GM19240 (cell line): ENCODE results near the gene TGFBR3L.

ENCODE experiments used
- DNase-seq: peaks from one replicate; pipeline ENCODE4 v3.0.0; 2011; ENCODE audit warnings: low spot score; ENCODE audit not compliant: insufficient read length

TGFBR3L gene

GRCh38 chr19:7903244-7904073, 11.2 kb upstream of the TGFBR3L start, which contains the start of gene MAP2K7:
Gene MAP2K7, plus strand, starts transcription at chr19:7903877. Its CDS starts 68 bp downstream, at chr19:7903945.
- DNase-seq = peak; percentile 99

DNA sequence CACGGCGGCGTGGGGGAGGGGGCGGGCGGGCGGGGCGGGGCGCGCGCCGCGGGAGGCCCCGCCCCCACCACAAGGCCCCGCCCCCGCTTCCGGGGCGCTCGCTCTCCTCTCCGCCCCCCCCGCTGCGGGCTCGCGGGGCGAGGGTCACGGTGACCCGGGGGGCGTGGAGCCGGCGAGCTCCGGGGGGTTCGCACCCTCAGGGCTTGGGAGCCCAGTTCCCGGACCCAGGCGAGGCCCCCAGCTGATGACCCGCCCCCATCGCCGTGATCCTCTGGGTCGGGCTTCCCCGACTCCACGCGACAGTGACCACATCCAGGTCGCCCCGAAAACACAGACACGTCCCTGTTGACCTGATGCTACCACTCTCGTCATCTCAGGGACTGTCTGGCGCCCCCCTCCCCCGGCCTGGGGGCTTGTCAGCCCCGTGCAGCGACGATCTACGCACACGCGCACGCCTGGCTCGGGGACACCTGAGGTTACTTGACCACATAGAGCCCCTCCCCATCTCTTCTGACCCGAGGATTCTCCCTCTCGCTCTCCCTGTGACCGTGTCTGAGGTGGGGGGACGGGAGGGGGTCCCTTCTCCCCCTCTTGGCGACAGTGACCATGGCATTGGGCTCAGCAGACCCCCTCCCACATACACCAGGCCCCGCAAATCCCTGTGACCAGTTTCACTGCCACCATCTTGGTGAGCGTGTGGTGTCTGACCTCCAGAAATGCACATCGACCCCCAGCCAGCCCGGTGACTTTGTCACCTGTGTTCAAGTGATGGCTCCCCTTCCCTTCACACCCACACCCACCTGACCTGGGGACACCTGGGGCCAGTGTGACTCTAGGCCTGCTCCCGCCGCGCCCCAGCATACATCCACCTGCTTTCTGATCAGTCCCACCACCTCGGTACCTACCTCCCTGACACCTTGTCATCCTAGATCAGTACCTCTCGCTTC, 10.3 kb upstream of the TGFBR3L start:
- peak; percentile 60 for DNase-seq

GRCh38 chr19:7905268-7905667, 9.4 kb upstream of the TGFBR3L start:
- DNase-seq = no peak

DNA sequence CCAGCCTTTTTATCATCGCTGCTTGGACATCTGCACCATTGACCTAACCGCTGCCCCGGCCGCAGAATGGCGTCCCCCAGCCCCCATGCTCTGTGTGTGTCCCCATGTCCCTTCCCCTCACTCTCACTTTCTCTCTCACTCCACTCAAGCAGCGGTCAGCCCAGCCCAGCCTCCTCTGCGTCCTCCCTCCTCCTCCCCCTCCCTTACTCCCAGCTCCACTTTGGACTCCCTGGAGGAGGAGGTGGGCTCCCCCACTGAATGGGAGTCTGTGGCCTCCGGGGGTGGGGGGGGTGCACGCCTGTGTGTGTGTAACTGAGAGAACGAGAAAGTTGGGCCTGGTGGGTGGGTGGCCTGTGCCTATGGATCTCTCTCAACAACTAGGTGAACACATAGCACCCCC, 8.8 kb upstream of the TGFBR3L start:
- no peak for DNase-seq

DNA sequence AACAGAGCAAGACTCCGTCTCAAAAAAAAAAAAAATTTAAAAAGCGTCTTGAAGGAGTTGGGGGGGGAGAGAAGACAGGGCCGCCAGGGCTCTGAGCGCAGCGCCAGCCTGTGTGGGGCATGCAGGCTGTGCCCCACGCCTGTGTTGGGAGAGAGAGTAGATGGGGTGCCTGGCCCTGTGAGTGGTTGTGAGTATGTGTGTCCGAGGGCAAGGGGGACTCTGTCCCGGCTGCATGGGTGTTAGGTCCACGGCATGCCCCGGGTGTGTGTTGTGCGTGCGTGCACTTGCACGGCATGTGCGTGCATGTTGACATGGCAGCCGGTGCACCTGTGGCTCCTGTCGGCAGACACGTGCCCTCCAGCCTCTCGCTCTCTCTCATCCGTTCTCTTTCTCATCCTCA, 7.5 kb upstream of the TGFBR3L start:
- no peak for DNase-seq

DNA sequence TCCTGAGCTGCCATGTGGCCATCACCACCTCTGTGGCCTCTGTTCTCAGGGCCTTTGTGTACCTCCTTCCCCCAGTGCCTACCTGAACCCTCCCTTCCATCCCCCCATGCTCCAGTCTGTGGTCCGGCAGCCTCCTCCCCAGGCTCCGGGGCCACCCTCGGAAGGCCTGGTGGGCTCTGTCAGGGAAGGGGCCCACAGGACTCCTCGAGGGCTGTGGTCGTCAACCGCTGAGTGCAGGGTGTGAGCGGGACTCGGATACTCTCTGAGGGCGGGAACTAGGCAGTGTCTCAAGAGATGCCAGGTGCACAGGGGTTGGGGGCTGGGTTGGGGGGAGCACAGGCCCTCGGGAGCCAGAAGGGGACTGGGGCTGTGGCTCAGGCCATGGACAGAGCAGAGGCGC, 7.1 kb upstream of the TGFBR3L start:
- DNase-seq = no peak

DNA sequence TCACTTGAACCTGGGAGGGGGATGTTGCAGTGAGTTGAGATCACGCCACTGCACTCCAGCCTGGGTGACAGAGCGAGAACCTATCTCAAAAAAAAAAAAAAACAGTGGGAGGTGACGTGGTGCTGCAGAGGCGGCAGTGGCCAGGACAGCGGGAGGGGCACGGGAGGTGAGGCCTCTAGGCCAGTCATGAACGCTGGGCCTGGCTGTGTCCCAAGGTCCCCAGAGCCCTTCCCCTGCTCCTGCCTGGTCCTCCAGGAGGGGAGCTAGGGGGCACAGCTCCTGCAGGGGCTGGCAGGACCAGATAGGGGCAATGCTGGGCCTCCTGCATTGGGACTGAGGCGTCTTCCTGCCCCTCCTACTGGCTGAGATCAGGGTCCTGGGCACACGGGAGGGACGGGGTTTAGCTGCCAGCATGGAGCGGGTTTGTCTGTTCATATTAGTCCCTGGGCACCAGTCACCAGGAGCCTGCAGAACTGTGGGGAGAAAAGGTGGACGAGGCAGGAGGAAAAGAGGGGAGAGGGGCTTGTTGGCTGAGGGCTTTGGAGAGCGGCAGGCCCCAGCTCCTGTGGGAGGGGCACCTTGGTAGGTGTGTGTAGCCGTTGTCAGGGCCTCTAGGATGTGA, 6.4 kb upstream of the TGFBR3L start:
- no peak for DNase-seq

DNA sequence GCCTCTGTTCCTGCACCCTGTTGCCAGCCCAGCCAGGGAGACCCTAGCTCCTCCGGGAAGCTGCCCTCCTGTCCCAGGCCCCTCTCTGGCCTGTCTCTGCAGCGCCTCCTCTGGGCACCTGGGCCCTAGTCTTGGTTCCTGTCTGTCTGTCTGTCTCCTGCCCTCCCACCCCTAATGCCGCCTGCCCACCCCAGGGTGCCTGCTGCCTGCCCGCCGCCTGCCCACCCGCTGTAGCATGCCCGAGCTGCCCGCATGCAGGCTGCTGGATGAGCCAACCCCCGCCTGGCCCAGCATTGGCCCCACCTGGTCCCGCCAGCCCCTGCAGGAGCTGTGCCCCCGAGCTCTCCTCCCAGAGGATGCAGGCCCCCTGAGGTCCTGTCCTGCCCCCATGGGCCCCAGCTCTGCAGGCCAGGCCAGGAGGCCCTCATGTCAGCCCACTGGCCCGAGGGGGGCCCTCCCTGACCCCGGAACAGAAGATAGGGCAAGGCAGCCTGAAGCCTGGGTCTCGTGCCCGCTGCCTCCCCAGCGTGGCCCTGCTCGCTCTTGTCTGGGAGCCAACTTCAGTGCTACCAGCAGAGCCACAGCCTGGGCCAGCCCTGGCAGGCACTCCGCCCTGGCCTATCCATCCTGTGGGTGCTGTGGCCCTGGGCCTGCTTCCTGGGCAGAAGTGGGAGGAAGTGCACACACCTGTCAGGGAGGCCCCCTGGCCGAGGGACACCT, 5.7 kb upstream of the TGFBR3L start:
- DNase-seq = no peak

DNA sequence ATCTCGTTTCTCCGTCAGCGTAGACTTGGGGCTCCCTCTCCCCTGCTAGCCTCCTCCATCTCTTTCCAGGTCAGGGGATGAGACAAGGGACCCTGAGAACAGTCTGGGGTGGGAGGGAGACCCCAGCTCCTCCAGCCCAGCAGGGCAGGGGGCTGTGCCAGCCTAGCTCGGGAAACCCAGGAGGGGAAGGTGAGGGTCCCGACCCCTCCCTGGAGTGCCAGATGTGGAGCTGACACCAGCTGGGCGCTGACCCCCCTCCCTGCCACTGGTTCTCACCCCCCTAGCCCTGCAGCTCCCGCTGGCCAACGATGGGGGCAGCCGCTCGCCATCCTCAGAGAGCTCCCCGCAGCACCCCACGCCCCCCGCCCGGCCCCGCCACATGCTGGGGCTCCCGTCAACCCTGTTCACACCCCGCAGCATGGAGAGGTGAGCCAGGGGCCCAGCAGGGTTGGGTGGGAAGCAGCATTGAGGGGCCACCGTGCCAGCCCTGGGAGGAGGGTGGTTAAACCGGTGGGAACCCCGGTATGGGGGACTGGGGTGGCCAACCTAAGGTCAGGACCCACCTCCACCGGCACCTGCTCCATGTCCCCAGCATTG, 5.1 kb upstream of the TGFBR3L start:
- DNase-seq = no peak

GRCh38 chr19:7910321-7911161, 4.1 kb upstream of the TGFBR3L start:
- no peak for DNase-seq

- DNase-seq = no peak
Measured at GRCh38 chr19:7911508-7912143, 3.0 kb upstream of the TGFBR3L start.

DNA sequence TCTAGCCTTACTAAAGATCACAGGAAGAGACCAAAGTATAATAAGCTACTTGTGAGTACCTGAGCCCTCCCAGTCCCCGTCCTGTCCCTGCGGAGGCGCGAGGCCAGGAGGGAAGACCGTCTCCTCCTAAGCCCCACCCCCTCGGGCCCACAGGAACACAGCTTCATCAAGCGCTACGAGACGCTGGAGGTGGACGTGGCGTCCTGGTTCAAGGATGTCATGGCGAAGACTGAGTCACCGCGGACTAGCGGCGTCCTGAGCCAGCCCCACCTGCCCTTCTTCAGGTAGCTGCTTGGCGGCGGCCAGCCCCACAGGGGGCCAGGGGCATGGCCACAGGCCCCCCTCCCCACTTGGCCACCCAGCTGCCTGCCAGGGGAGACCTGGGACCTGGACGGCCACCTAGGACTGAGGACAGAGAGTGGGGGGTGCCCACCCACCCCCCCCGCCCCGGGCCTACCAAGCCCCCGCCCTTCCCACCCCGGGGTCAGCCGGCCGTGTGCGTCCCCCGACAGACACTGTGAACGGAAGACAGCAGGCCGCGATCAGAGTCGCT, 2.4 kb upstream of the TGFBR3L start:
- no peak for DNase-seq

GRCh38 chr19:7912697-7913564, 1.7 kb upstream of the TGFBR3L start:
- no peak for DNase-seq

DNA sequence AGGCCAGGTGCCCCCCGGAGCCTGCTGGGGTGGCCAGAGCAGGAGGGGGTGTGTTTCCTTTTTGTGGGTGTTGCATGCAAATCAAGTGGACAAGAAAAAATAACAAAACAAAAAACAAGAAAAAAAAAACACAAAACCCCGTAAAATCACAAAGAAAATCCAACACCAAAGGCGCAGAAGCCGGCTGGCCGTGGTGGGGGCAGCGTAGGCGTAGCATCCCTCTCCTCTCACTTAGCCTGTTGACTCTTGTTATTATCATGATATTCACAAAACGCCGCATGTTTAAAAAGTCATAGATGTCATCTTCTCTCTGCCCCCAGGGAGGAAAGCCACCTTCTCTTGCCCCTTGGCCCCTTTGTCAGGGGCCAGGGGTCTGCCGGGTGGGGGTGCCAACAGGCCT, 978 bp upstream of the TGFBR3L start:
- DNase-seq = no peak

GRCh38 chr19:7914099-7914498, 531 bp upstream of the TGFBR3L start:
- DNase-seq = no peak

DNA sequence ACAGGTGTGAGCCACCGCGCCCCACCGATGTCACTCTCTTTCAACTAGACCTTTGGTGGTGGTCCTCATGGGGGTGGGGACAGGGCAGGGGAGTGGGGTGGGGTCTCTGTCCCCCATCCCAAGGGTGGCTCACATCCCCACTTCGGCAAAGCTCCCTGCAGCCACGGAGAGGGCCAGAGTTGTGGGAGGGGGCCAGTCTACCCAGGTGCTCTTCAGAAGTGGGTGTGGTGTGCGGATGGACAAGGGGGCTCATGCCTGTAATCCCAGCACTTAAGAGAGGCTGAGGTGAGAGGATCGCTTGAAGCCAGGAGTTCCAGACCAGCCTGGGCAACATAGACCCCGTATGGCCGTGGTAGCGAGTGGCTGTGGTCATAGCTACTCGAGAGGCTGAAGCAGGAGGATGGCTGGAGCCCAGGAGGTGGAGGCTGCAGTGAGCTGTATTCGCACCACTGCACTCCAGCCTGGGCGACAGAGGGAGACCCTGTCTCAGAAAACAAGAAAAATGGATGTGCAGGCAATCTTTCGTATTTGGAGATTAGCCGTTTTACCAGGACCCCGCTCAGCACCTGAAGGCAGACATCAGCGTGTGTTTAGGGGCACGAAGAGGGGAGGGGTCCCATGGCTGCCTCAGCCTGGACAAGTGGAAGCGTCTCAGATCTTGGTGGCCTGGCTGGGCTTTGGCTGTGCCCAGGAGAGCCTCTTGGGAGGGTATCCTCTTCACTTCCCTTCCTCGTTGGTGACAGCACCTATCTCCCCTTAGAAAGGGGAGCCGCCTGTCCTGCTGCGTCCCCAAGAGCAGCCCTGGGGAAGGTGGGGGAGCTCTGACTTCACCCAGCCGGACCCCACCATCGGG, 846 bp downstream of the TGFBR3L start:
- DNase-seq = no peak
